Measurements from ENCODE around the gene FZD4. TPM values are rescaled to one million over a fixed set of nuclear protein-coding genes. Genes with fewer than 3 reads are reported as not detected.
A peak's percentile ranks its signal among the peaks of the same experiment; 100 is the strongest.
"Not testable (repeated sequence)": the region's sequence is repeated elsewhere in the genome, so short reads cannot be mapped to it uniquely, and the experiment has no call there.

The FZD4 gene
- total and polyA plus RNA-seq, 11 donors: 11.6 to 39.6 (median 21.1) TPM

DNA sequence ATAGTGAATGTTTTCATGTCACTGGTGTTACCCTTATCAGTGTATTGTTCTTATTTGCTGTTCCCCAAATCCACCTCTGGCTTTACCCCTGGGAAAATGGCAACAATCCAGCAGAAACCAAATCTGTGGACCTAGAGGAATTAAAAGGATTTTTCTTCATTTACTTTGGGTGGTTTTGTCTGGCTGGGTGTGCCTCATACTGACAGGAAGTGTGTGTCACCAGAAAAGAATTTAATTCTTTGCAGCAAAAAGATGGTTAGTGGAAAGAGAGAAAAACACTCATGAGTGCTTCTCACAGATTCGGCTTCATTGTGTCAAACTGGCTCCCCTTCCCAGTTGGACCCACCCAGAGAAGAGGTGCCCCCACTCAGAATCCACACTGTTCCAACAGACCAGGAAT is 38.9 kb downstream of the FZD4 start:
- Histone ChIP-seq H3K9me3 (peaks cover 0 to 8% (median 0%) of the 10 kb centered on the region in 12 donors), H3K27ac (peak overlapping the region; percentile 58 to 92 (median 82)), H3K4me3 (no peak overlapping the region), H3K36me3 (peaks cover 0 to 11% (median 0%) of the 10 kb centered on the region in 9 donors), H3K4me1 (peaks cover 0 to 53% (median 25%) of the 10 kb centered on the region in 12 donors), H3K27me3 (no peaks in the 10 kb centered on the region)
- DNase-seq: peak in 3 of 5 donors; percentile 32 to 54 (median 39)
- no peak for TF ChIP-seq POLR2A (IDR thresholded peaks at IDR 0.05)
- TF ChIP-seq, protein P1, sequence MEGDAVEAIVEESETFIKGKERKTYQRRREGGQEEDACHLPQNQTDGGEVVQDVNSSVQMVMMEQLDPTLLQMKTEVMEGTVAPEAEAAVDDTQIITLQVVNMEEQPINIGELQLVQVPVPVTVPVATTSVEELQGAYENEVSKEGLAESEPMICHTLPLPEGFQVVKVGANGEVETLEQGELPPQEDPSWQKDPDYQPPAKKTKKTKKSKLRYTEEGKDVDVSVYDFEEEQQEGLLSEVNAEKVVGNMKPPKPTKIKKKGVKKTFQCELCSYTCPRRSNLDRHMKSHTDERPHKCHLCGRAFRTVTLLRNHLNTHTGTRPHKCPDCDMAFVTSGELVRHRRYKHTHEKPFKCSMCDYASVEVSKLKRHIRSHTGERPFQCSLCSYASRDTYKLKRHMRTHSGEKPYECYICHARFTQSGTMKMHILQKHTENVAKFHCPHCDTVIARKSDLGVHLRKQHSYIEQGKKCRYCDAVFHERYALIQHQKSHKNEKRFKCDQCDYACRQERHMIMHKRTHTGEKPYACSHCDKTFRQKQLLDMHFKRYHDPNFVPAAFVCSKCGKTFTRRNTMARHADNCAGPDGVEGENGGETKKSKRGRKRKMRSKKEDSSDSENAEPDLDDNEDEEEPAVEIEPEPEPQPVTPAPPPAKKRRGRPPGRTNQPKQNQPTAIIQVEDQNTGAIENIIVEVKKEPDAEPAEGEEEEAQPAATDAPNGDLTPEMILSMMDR (IDR thresholded peaks at IDR 0.05): no peak
- intact Hi-C loops (cut with DNase I): loop anchor here in 6 of 10 donors (2.0 to 10.0 kb wide), 4 partner anchors 46 to 462 kb away; no protein-coding TSS in a partner anchor
- peak; percentile 63 to 82 (median 74) for ATAC-seq
- 23 to 53% (median 33%) methylated on average over 1 of the region's 1 CpG for WGBS, 4 donors

DNA sequence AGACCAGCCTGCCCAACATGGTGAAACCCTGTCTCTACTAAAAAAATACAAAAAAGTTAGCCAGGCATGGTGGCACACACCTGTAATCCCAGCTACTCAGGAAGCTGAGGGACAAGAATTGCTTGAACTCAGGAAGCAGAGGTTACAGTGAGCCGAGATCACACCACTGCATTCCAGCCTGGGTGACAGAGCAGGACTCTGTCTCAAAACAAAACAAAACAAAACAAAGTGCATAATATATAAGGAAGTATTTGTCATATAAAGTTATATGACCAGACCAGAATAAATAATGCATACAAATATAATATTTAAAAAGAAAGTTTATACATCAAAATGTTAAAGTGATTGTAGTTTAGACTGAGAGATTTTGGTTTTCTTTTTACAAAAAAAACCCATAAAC is 39.3 kb downstream of the FZD4 start:
- H3K9me3 ChIP-seq, H3K27me3 ChIP-seq, DNase-seq, H3K4me3 ChIP-seq, H3K36me3 ChIP-seq: not testable (repeated sequence)
- ATAC-seq: peak in 1 of 4 donors; percentile 25
- intact Hi-C loops (cut with DNase I): loop anchor here in 6 of 10 donors (2.0 to 10.0 kb wide), 4 partner anchors 45 to 461 kb away; no protein-coding TSS in a partner anchor
- Histone ChIP-seq H3K4me1 (peaks cover 0 to 53% (median 25%) of the 10 kb centered on the region in 12 donors), H3K27ac (peak overlapping the region; percentile 58 to 92 (median 82))
- 35 to 64% (median 43%) methylated on average over 1 of the region's 1 CpG for WGBS, 4 donors

DNA sequence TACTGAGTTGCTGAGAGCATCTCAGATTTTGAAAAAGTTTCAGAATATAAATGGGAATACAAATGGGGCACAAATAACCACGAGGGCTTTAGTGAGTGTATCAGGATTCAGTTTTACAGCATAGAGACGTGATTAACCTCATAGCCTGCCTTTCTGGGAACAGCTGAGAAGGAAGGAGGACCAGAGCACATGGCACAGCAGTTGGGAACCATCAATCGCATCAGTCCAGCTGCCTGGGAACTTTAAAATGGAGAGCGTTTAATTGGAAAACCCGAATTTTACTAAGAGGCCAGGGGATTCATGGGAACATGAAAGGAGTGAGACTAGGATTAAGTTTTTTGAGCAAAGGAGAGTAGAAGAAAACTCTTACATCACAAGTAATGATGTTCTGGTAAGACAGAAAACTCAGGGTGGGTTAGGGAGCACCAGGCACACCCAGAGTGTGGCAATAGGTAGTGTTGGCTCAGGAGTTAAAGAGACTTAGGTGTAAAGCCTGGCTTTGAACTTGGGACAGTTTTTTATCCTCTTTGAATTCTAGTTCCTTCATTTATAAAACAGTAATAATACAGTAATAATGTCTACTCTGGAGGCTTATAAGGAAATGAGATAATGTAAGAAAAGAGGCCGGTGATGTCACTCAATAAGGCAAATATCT is 40.2 kb downstream of the FZD4 start:
- Histone ChIP-seq H3K27me3 (no peaks in the 10 kb centered on the region), H3K27ac (peak overlapping the region in 10 of 12 donors; percentile 58 to 90 (median 82)), H3K4me3 (no peak overlapping the region), H3K4me1 (peaks cover 0 to 53% (median 25%) of the 10 kb centered on the region in 12 donors), H3K36me3 (no peaks in the 10 kb centered on the region), H3K9me3 (peaks cover 0 to 8% (median 0%) of the 10 kb centered on the region in 12 donors)
- TF ChIP-seq, protein P1 (IDR thresholded peaks at IDR 0.05): no peak
- 71 to 84% (median 77%) methylated on average over 6 of the region's 6 CpGs for WGBS, 4 donors
- ATAC-seq (peak in 1 of 4 donors; percentile 37), DNase-seq (no peak)
- intact Hi-C loops (cut with DNase I): loop anchor here in 5 of 10 donors (5.0 to 10.0 kb wide), 3 partner anchors 48 to 460 kb away; no protein-coding TSS in a partner anchor

DNA sequence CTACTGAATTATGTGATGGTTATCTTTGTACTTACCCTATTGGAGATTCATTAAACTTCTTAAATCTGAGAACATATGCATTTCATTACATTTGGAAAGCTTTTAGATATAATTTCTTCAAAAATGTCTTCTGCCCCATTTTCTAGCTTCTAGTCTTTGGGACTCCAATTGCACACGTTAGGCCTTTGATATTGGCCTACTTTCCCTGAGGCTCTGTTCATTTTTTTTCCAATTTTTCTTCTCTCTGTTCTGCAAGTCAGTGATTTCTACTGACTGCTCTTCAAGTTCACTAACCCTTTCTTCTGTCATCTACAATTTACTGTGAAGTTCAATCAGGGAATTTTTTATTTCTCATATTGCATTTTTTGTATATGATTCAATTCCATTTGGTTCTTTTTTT is 43.0 kb downstream of the FZD4 start:
- Histone ChIP-seq H3K36me3 (no peaks in the 10 kb centered on the region), H3K4me3 (no peak overlapping the region), H3K27me3 (no peaks in the 10 kb centered on the region), H3K27ac (no peak overlapping the region), H3K4me1 (peaks cover 0 to 31% (median 12%) of the 10 kb centered on the region in 12 donors), H3K9me3 (peaks cover 0 to 8% (median 0%) of the 10 kb centered on the region in 12 donors)
- WGBS, 4 donors: 0 to 45% (median 21%) methylated on average over 1 of the region's 1 CpG
- ATAC-seq (no peak), DNase-seq (no peak)
- TF ChIP-seq, protein P1 (IDR thresholded peaks at IDR 0.05): no peak
- no peak for TF ChIP-seq POLR2A (IDR thresholded peaks at IDR 0.05)
- intact Hi-C loops (cut with DNase I): loop anchor here in 3 of 10 donors (10.0 kb wide), 1 partner anchor 457 kb away; no protein-coding TSS in a partner anchor
